Heart left ventricle (tissue), 13 donors: ENCODE measurements around the gene RNF144B.

Experiments
- CTCF ChIP-seq, 12 donors: fragments of 200-600 bp; sonication (generic) in 4 of 12; IDR thresholded peaks; one replicate each; pipeline versions ENCODE4 v1.5.0 to v1.8.0; 2018 to 2022; ENCODE audit warnings: antibody characterized with exemption in 12 of 12, mild to moderate bottlenecking in 5 of 12
- POLR2A ChIP-seq, 2 donors: fragments of 450-650 bp; IDR thresholded peaks; one replicate each; pipeline ENCODE4 v1.6.1; 2017; ENCODE audit warnings: antibody characterized with exemption in 2 of 2, mild to moderate bottlenecking in 2 of 2, moderate library complexity in 2 of 2
- donor health status: ischemic (EF 13 %, LVEDD 7.1; RV severe dilation, severe dysfunction).
- donor health status: DM: no; HTN: yes; CAD: no.
- donor health status: DM: no; HTN: no; CAD: no.
- donor health status: ischemic (EF 25% LVEDD 6.9; RV normal size, moderate dysfunction).
- donor health status: ischemic (EF 25% LVEDD 5.7; RV mildly dilated, moderate dysfunction).
- donor health status: ischemic (EF 35%, LVEDD 5.7; RV mildly dilated, moderate dysfunction).
- donor health status: nonischemic (EF 11% LVEDD 7.7; RV severe dilation, severe dysfunction).
- donor health status: DM: yes; HTN: yes; CAD: no.
- donor health status: PGD.
- donor health status: ischemic (EF 29% LVEDD 5.4; RV normal size, mild dysfunction).
- donor health status: nonischemic (EF 23%, LVEDD 6.1; RV moderate dilation, normal function).

- no peak for TF ChIP-seq CTCF (IDR thresholded peaks at IDR 0.05)
- TF ChIP-seq POLR2A (IDR thresholded peaks at IDR 0.05): no peak
Observed at GRCh38 chr6:18350712-18351111, 36.4 kb upstream of the RNF144B start.
